ENCODE results near the gene DLGAP3. TPM values are rescaled to one million over a fixed set of nuclear protein-coding genes. Genes with fewer than 3 reads are reported as not detected.

Gene DLGAP3
- total and polyA plus RNA-seq, 4 donors, result 0.10 to 0.89 (median 0.22) TPM

DNA sequence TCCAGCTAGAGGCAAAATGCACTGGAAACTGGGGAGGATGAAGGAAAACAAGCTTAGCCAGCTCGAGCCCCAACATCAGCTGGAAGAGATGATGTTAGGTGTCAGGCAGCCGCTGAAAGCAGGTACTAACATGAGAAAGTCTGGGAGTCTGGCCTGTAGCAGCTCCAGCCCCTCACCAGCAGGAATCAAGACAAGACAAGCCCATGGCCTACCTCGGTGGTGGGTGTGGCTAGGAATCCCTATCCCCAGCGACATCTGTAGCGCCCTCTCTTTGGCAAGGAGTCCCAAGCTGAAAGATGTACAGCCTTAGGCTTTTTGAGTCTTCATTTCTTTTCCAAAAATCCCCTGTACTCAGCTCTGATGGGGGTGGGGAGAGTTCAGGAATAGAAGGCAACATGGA, 2.6 kb downstream of the DLGAP3 start:
- H3K4me3 ChIP-seq, result no peak overlapping the region
- H3K9ac ChIP-seq (ENCODE audit: insufficient read depth in 1 of 2, low read length in 2 of 2), result no peak overlapping the region
- DNase-seq, result no peak
- peaks cover 0 to 55% (median 37%) of the 10 kb centered on the region in 3 donors for H3K27me3 ChIP-seq (ENCODE audit: control insufficient read depth in 3 of 3, insufficient read depth in 3 of 3, low read length in 2 of 3)
- ATAC-seq (ENCODE audit: insufficient read depth, low FRiP score), result no peak
- TF ChIP-seq CTCF (IDR thresholded peaks at IDR 0.05; ENCODE audit: control extremely low read depth, extremely low read depth), result no peak
- no peaks in the 10 kb centered on the region for H3K36me3 ChIP-seq (ENCODE audit: control insufficient read depth in 4 of 4, insufficient read depth in 4 of 4, low read length in 4 of 4)
- H3K9me3 ChIP-seq (ENCODE audit: control insufficient read depth in 4 of 4, insufficient read depth in 3 of 4, low read length in 3 of 4), result peaks cover 0 to 3% (median 0%) of the 10 kb centered on the region in 4 donors
- 19 to 30% methylated on average over 5 of the region's 5 CpGs for WGBS, 2 donors
- H3K27ac ChIP-seq (ENCODE audit: low read depth in 1 of 2, low read length in 1 of 2), result no peak overlapping the region
- H3K4me1 ChIP-seq (ENCODE audit: control insufficient read depth in 5 of 5, insufficient read depth in 5 of 5, low read length in 5 of 5), result peaks cover 0 to 15% (median 4%) of the 10 kb centered on the region in 5 donors

DNA sequence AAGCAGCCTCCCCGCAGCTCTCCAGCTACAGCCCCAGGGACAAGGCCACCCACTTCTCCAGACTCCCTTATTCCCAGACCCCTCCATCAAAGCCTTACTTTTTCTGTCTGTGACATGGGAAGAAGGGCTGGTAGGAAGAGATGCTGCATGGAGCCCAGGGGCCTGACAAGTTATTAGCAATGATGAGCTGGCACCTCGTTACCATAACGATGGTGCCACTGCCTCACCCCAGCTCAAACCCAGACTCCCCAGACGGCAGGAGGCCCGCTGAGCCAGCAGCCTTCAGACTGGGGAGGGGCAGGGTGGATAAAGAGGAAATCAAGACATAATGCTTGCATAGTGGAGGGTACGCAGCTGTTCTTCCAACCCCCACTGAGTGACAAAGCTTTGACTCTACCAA, 3.3 kb downstream of the DLGAP3 start:
- H3K9me3 ChIP-seq (ENCODE audit: control insufficient read depth in 4 of 4, insufficient read depth in 3 of 4, low read length in 3 of 4), result peaks cover 0 to 3% (median 0%) of the 10 kb centered on the region in 4 donors
- no peak overlapping the region for H3K27ac ChIP-seq (ENCODE audit: low read depth in 1 of 2, low read length in 1 of 2)
- 60 to 76% methylated on average over 6 of the region's 6 CpGs for WGBS, 2 donors
- peaks cover 0 to 15% (median 4%) of the 10 kb centered on the region in 5 donors for H3K4me1 ChIP-seq (ENCODE audit: control insufficient read depth in 5 of 5, insufficient read depth in 5 of 5, low read length in 5 of 5)
- H3K4me3 ChIP-seq, result no peak overlapping the region
- ATAC-seq (ENCODE audit: insufficient read depth, low FRiP score), result no peak
- TF ChIP-seq CTCF (IDR thresholded peaks at IDR 0.05; ENCODE audit: control extremely low read depth, extremely low read depth), result no peak
- peaks cover 0 to 49% (median 36%) of the 10 kb centered on the region in 3 donors for H3K27me3 ChIP-seq (ENCODE audit: control insufficient read depth in 3 of 3, insufficient read depth in 3 of 3, low read length in 2 of 3)
- H3K9ac ChIP-seq (ENCODE audit: insufficient read depth in 1 of 2, low read length in 2 of 2), result no peak overlapping the region
- no peaks in the 10 kb centered on the region for H3K36me3 ChIP-seq (ENCODE audit: control insufficient read depth in 4 of 4, insufficient read depth in 4 of 4, low read length in 4 of 4)
- DNase-seq, result no peak

DNA sequence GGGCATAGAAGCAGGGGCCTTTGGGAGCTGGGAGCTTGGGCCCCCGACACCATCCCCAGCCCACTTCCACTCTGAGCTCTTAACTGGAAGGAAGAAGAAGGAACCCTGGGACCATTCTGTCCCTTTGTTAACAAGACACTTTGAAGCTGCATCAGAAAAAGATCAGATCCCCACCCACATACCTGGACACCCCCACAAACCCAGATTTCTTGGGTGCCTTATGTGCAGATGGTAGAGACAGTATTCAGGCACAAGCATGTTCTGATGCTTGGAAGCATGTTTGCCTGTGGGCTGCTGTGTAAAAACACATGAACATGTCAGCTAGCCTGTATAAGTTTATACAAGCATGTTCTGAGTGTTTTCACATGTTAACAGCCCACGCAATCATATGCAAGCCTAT, 3.7 kb downstream of the DLGAP3 start:
- DNase-seq (no peak), ATAC-seq (ENCODE audit: insufficient read depth, low FRiP score) (no peak)
- Histone ChIP-seq H3K4me3 (no peak overlapping the region), H3K4me1 (ENCODE audit: control insufficient read depth in 5 of 5, insufficient read depth in 5 of 5, low read length in 5 of 5) (peaks cover 0 to 15% (median 4%) of the 10 kb centered on the region in 5 donors), H3K27ac (ENCODE audit: low read depth in 1 of 2, low read length in 1 of 2) (no peak overlapping the region), H3K9ac (ENCODE audit: insufficient read depth in 1 of 2, low read length in 2 of 2) (no peak overlapping the region), H3K9me3 (ENCODE audit: control insufficient read depth in 4 of 4, insufficient read depth in 3 of 4, low read length in 3 of 4) (peaks cover 0 to 3% (median 0%) of the 10 kb centered on the region in 4 donors), H3K27me3 (ENCODE audit: control insufficient read depth in 3 of 3, insufficient read depth in 3 of 3, low read length in 2 of 3) (peaks cover 0 to 45% (median 32%) of the 10 kb centered on the region in 3 donors), H3K36me3 (ENCODE audit: control insufficient read depth in 4 of 4, insufficient read depth in 4 of 4, low read length in 4 of 4) (no peaks in the 10 kb centered on the region)
- no peak for TF ChIP-seq CTCF (IDR thresholded peaks at IDR 0.05; ENCODE audit: control extremely low read depth, extremely low read depth)
- WGBS, 2 donors, result 81% methylated on average over 2 of the region's 2 CpGs
